NCI-H1417 treated with DMSO at 0.1 percent for 48 hours (cell line): ENCODE results near the gene ESR1.

Experiments
- DNase-seq: peaks from one replicate; lab custom pipeline; 2025; lab: John Stamatoyannopoulos, UW

Gene ESR1

GRCh38 chr6:151807513-151808370, at the start of gene ESR1:
Gene ESR1, plus strand, starts transcription at chr6:151807682. Its CDS starts 231 bp downstream, at chr6:151807913.
- no peak for DNase-seq

GRCh38 chr6:151760486-151760885, 47.0 kb upstream of the ESR1 start:
- DNase-seq, result no peak

GRCh38 chr6:151761851-151762250, 45.6 kb upstream of the ESR1 start:
- no peak for DNase-seq

GRCh38 chr6:151762817-151763216, 44.7 kb upstream of the ESR1 start:
- DNase-seq, result no peak

- no peak for DNase-seq
Observed at GRCh38 chr6:151763303-151763702, 44.2 kb upstream of the ESR1 start.

GRCh38 chr6:151763938-151764680, 43.4 kb upstream of the ESR1 start:
- no peak for DNase-seq

GRCh38 chr6:151765444-151765886, 42.0 kb upstream of the ESR1 start:
- DNase-seq, result peak; percentile 8

- DNase-seq, result no peak
Observed at GRCh38 chr6:151772446-151772845, 35.0 kb upstream of the ESR1 start.

- no peak for DNase-seq
Observed at GRCh38 chr6:151773382-151773781, 34.1 kb upstream of the ESR1 start.

- DNase-seq, result no peak
Observed at GRCh38 chr6:151782560-151782959, 24.9 kb upstream of the ESR1 start.

GRCh38 chr6:151783692-151784091, 23.8 kb upstream of the ESR1 start:
- no peak for DNase-seq

GRCh38 chr6:151784441-151785214, 22.9 kb upstream of the ESR1 start:
- no peak for DNase-seq

- no peak for DNase-seq
Observed at GRCh38 chr6:151796842-151797530, 10.5 kb upstream of the ESR1 start.

- no peak for DNase-seq
Observed at GRCh38 chr6:151803743-151804142, 3.7 kb upstream of the ESR1 start.

GRCh38 chr6:151804585-151805285, 2.7 kb upstream of the ESR1 start:
- no peak for DNase-seq

GRCh38 chr6:151805286-151805840, 2.1 kb upstream of the ESR1 start:
- DNase-seq, result no peak

GRCh38 chr6:151806757-151807512, 547 bp upstream of the ESR1 start:
- no peak for DNase-seq

GRCh38 chr6:151808371-151809241, 1.1 kb downstream of the ESR1 start:
- no peak for DNase-seq

GRCh38 chr6:151811081-151811480, 3.6 kb downstream of the ESR1 start:
- no peak for DNase-seq
